Measurements from ENCODE around the gene RELN.

DNA sequence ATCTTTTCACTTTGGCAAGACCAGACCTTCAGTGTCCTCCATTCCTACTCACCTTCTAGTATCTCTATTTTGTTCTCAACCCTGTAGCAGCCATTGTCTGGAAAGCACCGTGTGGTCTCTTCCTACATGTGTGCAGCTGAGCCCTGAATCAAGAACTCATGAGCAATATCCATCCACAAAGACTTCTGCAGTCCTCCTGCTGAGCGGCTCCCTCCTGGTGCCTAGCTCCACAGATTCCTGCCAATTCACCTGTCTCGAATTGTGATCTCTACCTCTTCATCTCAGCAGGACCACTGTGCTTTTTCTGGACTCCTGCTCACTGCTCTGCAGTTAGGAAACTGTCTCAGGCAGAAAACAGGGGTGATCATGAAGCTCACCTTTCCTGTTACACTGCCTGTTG lies 118.8 kb downstream of the RELN start:
- TF ChIP-seq, protein P1, sequence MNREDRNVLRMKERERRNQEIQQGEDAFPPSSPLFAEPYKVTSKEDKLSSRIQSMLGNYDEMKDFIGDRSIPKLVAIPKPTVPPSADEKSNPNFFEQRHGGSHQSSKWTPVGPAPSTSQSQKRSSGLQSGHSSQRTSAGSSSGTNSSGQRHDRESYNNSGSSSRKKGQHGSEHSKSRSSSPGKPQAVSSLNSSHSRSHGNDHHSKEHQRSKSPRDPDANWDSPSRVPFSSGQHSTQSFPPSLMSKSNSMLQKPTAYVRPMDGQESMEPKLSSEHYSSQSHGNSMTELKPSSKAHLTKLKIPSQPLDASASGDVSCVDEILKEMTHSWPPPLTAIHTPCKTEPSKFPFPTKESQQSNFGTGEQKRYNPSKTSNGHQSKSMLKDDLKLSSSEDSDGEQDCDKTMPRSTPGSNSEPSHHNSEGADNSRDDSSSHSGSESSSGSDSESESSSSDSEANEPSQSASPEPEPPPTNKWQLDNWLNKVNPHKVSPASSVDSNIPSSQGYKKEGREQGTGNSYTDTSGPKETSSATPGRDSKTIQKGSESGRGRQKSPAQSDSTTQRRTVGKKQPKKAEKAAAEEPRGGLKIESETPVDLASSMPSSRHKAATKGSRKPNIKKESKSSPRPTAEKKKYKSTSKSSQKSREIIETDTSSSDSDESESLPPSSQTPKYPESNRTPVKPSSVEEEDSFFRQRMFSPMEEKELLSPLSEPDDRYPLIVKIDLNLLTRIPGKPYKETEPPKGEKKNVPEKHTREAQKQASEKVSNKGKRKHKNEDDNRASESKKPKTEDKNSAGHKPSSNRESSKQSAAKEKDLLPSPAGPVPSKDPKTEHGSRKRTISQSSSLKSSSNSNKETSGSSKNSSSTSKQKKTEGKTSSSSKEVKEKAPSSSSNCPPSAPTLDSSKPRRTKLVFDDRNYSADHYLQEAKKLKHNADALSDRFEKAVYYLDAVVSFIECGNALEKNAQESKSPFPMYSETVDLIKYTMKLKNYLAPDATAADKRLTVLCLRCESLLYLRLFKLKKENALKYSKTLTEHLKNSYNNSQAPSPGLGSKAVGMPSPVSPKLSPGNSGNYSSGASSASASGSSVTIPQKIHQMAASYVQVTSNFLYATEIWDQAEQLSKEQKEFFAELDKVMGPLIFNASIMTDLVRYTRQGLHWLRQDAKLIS (CRISPR knock-in tag; IDR thresholded peaks at IDR 0.05; ENCODE audit: borderline replicate concordance), result no peak
- TF ChIP-seq, protein P2, sequence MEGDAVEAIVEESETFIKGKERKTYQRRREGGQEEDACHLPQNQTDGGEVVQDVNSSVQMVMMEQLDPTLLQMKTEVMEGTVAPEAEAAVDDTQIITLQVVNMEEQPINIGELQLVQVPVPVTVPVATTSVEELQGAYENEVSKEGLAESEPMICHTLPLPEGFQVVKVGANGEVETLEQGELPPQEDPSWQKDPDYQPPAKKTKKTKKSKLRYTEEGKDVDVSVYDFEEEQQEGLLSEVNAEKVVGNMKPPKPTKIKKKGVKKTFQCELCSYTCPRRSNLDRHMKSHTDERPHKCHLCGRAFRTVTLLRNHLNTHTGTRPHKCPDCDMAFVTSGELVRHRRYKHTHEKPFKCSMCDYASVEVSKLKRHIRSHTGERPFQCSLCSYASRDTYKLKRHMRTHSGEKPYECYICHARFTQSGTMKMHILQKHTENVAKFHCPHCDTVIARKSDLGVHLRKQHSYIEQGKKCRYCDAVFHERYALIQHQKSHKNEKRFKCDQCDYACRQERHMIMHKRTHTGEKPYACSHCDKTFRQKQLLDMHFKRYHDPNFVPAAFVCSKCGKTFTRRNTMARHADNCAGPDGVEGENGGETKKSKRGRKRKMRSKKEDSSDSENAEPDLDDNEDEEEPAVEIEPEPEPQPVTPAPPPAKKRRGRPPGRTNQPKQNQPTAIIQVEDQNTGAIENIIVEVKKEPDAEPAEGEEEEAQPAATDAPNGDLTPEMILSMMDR (IDR thresholded peaks at IDR 0.05), result no peak
- TF ChIP-seq TEAD4 (CRISPR knock-in tag; IDR thresholded peaks at IDR 0.05) (no peak), ELF4 (CRISPR knock-in tag; IDR thresholded peaks at IDR 0.05; ENCODE audit: low read depth) (no peak), NR2C2 (CRISPR knock-in tag; IDR thresholded peaks at IDR 0.05) (no peak), TP53 (CRISPR knock-in tag; IDR thresholded peaks at IDR 0.05) (no peak)
- TF ChIP-seq, protein P3, sequence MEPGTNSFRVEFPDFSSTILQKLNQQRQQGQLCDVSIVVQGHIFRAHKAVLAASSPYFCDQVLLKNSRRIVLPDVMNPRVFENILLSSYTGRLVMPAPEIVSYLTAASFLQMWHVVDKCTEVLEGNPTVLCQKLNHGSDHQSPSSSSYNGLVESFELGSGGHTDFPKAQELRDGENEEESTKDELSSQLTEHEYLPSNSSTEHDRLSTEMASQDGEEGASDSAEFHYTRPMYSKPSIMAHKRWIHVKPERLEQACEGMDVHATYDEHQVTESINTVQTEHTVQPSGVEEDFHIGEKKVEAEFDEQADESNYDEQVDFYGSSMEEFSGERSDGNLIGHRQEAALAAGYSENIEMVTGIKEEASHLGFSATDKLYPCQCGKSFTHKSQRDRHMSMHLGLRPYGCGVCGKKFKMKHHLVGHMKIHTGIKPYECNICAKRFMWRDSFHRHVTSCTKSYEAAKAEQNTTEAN (CRISPR knock-in tag; IDR thresholded peaks at IDR 0.05), result no peak
